AG10803 (cell line): ENCODE measurements around the gene ZBTB16.

Source experiments
- DNase-seq: peaks from one replicate; pipeline ENCODE4 v3.0.0; 2010; ENCODE audit warnings: low read depth
- H3K4me3 ChIP-seq: 2 replicates; pipeline ENCODE4 v1.5.1; 2011; ENCODE audit warnings: mild to moderate bottlenecking, low read length, control low read depth
- TF ChIP-seq, protein P1 (sequence below): conservative IDR thresholded peaks from 2 replicates; pipeline ENCODE4 v1.5.1; 2011; ENCODE audit warnings: mild to moderate bottlenecking, low read length, control low read depth, inconsistent platforms

Gene ZBTB16

DNA sequence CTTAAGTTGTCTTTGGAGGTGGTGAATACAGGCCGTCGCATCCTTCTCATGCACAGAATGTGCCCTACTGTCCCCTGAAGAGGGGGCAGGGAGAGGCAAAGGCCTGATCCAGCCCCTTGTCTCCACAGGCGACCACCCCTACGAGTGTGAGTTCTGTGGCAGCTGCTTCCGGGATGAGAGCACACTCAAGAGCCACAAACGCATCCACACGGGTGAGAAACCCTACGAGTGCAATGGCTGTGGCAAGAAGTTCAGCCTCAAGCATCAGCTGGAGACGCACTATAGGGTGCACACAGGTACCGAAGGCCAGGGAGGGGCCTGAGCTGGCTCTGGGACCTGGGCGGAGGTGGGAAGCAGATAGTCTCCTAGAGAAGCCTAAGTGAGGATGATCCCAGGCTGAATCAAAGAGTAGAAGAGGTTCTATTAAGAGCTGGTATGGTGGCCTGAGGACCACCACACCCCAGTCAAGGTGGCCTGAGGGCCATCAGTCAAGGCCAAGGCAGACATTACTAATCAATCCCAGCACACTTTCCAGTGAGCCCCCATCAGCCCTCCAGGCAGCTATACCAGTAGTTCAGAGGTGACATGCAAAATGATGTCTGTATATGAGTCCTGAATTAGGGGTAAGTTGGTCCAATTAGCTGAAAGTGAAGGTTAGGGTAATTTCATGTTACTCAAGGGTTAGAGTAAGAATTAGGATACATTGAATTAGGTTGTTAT is 187.7 kb downstream of the ZBTB16 start:
- TF ChIP-seq, protein P1, sequence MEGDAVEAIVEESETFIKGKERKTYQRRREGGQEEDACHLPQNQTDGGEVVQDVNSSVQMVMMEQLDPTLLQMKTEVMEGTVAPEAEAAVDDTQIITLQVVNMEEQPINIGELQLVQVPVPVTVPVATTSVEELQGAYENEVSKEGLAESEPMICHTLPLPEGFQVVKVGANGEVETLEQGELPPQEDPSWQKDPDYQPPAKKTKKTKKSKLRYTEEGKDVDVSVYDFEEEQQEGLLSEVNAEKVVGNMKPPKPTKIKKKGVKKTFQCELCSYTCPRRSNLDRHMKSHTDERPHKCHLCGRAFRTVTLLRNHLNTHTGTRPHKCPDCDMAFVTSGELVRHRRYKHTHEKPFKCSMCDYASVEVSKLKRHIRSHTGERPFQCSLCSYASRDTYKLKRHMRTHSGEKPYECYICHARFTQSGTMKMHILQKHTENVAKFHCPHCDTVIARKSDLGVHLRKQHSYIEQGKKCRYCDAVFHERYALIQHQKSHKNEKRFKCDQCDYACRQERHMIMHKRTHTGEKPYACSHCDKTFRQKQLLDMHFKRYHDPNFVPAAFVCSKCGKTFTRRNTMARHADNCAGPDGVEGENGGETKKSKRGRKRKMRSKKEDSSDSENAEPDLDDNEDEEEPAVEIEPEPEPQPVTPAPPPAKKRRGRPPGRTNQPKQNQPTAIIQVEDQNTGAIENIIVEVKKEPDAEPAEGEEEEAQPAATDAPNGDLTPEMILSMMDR = no peak
- DNase-seq = no peak
- H3K4me3 ChIP-seq = no peak overlapping the region

DNA sequence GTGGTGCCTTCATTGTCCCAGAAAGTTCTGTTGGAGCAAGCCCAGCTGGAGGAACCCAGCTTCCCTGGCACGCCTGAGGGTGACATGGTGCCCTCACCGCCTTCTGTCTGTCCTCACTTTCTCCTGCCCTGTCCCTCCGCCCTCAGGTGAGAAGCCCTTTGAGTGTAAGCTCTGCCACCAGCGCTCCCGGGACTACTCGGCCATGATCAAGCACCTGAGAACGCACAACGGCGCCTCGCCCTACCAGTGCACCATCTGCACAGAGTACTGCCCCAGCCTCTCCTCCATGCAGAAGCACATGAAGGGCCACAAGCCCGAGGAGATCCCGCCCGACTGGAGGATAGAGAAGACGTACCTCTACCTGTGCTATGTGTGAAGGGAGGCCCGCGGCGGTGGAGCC is 190.7 kb downstream of the ZBTB16 start:
- DNase-seq = no peak
- H3K4me3 ChIP-seq = no peak overlapping the region
- TF ChIP-seq, protein P1 = no peak

DNA sequence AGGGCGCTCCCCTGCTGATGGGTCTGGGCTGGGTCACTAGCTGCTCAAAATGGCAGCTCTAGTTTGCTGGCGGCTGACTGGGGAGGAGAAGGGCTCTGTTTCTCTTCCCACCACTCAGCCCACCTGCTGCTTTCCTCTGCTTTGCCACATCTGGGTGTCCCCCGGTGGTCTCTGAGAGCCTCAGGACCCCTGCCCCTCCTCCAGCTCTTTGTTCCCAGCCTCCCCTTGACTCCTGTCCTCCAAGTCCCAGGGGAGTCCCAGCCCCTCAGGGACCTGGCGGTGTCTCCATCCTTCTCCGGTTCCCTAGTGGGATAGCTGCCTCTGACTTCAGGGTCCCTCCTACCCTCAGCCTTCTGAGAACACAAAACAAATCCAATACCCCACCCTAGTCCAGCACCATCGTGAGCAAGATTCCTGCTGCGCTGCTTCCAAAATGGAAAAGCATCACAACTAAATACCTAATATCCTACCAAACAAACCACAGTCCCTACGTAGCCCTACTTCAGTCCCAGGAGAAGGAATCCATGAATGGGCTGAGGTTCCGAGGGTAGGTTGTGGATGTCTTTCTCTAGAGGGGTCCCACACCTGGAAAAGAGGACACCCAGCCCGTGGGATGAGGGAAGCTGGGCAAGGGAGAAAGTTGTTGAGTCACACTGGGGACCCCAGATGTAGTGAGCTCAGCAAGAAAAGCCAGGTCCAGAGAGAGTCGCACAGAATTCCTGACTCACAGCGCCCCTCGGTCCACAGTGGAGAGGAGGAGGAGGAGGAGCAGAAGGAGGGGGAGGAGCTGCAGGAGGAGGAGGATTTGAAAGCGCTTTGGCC is 191.7 kb downstream of the ZBTB16 start:
- TF ChIP-seq, protein P1 = no peak
- H3K4me3 ChIP-seq = no peak overlapping the region
- DNase-seq = no peak

DNA sequence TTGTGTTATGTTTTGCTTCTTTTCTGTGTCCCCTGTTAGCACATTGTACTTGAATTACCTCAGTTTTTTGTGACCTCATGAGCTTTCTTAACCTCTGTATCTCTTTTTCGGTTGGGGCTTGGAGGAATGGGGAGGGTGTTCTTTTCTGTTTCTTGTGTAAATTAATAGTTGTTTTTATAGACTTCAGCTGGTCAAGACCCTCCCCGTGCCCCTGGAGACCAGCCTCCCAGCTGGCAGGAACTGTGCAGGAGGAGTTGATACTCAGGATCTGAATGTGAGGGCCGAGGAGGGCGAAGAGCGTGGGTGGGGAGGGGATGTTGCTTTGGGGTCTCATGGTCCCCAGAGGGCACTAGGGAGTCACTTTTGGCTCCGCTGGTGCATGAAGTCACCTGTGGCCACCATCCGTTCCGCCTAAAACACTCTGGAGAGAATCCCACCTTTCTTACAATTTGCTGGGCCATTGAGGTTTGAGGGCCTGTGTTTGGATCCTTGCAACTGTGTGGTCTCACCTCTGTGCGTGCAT is 192.4 kb downstream of the ZBTB16 start:
- TF ChIP-seq, protein P1 = no peak
- DNase-seq = no peak
- no peak overlapping the region for H3K4me3 ChIP-seq

DNA sequence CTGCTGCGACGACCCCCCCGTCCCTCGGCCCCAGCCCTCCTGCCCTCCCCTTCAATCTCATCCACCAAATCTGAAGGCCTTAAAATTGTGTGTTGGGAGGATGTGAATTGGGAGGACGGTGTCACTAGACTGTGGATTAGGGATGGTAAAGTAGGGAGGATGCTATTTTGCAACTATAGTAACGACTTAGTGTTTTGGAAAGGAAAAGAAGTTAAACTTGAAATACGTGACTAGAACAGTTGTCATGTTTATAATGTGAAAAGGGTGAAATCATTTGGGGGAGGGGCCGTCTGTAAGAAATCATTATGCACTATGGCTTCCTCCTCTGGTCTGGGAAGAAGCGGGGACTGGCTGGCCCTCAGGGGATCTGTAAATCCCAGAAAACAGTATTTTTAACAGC is 193.3 kb downstream of the ZBTB16 start:
- TF ChIP-seq, protein P1 = no peak
- H3K4me3 ChIP-seq = no peak overlapping the region
- DNase-seq = no peak

DNA sequence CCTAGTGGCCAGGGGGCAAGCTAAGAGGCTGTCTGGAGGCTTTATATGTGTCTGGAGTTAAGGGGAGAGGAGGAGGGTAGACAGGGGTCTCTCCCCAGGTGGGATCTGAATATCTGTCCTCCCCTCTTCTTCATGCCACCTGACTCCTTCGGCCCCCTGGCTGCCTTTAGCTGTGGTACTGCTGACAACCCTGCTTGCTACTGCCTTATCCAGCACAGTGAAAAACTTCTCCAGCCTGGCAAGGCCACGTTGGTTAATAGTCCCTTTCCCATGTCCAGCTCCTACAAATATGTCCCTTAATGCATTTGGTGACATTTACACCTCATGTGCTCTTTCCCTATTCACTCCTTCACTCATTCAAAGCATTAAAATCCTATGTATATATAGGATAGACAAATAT is 194.3 kb downstream of the ZBTB16 start:
- H3K4me3 ChIP-seq = no peak overlapping the region
- no peak for DNase-seq
- TF ChIP-seq, protein P1 = no peak
